CD4-positive, alpha-beta T cell (primary cell): ENCODE results near the gene TOLLIP. TPM values are rescaled to one million over a fixed set of nuclear protein-coding genes. Genes with fewer than 3 reads are reported as not detected.

Experiments used
- ATAC-seq: fragments of 200-7000 bp; cut with Tn5 transposase; one replicate; pipeline ENCODE4 v1.10.0; 2022; ENCODE audit warnings: mild to moderate bottlenecking; ENCODE audit not compliant: poor library complexity
- CTCF ChIA-PET: fragments of 350-600 bp; sonication (Branson Sonifier 250); formaldehyde crosslinking; loops from one replicate; lab custom pipeline; 2021; ENCODE audit warnings: antibody characterized with exemption, inconsistent platforms; lab: Charles Lee
- POLR2A ChIA-PET: fragments of 350-600 bp; sonication (Branson Sonifier 250); formaldehyde crosslinking; loops from one replicate; lab custom pipeline; 2021; ENCODE audit warnings: antibody characterized with exemption, inconsistent platforms; lab: Charles Lee
- DNase-seq, 14 experiments: peaks; one replicate each; pipeline ENCODE4 v3.0.0-alpha.2; 2013 to 2020; ENCODE audit warnings: mixed read lengths in 2 of 14
- H3K27ac ChIP-seq, 2 donors: one replicate each; pipeline versions ENCODE4 v1.5.1 to v1.7.0; 2013; ENCODE audit warnings: low read length in 2 of 2, low read depth in 1 of 2, mild to moderate bottlenecking in 1 of 2
- H3K27me3 ChIP-seq, 2 experiments: 1 replicate in 1 of 2; 2 replicates in 1 of 2; pipeline versions ENCODE4 v1.6.1 to v1.7.0; 2013; ENCODE audit warnings: low read length in 2 of 2, control low read depth in 1 of 2, mild to moderate bottlenecking in 1 of 2, moderate library complexity in 1 of 2; ENCODE audit not compliant: insufficient read depth in 2 of 2, control insufficient read depth in 1 of 2
- H3K36me3 ChIP-seq: one replicate; pipeline ENCODE4 v1.6.1; 2013; ENCODE audit warnings: low read length, control low read depth; ENCODE audit not compliant: insufficient read depth
- H3K4me1 ChIP-seq: one replicate; pipeline ENCODE4 v1.6.1; 2013; ENCODE audit warnings: low read length, control low read depth; ENCODE audit not compliant: insufficient read depth
- H3K4me3 ChIP-seq: one replicate; pipeline ENCODE4 v1.5.1; 2013; ENCODE audit warnings: mild to moderate bottlenecking, low read length, moderate library complexity
- H3K9me3 ChIP-seq, 2 experiments: 1 replicate in 1 of 2; 2 replicates in 1 of 2; pipeline versions ENCODE4 v1.6.1 to v1.7.0; 2013; ENCODE audit warnings: low read length in 2 of 2, mild to moderate bottlenecking in 2 of 2, control low read depth in 1 of 2, moderate library complexity in 1 of 2; ENCODE audit not compliant: control insufficient read depth in 1 of 2, insufficient read depth in 1 of 2
- H3K27ac Mint-ChIP-seq: one replicate; pipeline ENCODE4 v1.8.0; 2020; ENCODE audit warnings: mixed read lengths
- H3K27me3 Mint-ChIP-seq: one replicate; pipeline ENCODE4 v1.8.0; 2021; ENCODE audit warnings: mixed read lengths
- H3K36me3 Mint-ChIP-seq: one replicate; pipeline ENCODE4 v1.8.0; 2021; ENCODE audit warnings: low read depth, mixed read lengths
- H3K4me1 Mint-ChIP-seq: one replicate; pipeline ENCODE4 v1.8.0; 2021; ENCODE audit warnings: low read depth, mixed read lengths
- H3K4me3 Mint-ChIP-seq: one replicate; pipeline ENCODE4 v1.8.0; 2020; ENCODE audit warnings: mild to moderate bottlenecking, mixed read lengths
- H3K9me3 Mint-ChIP-seq: one replicate; pipeline ENCODE4 v1.8.0; 2020; ENCODE audit warnings: mixed read lengths
- intact Hi-C, 2 experiments: fragments of 100-400 bp; cut with DNase I in 1 of 2; cut with micrococcal nuclease in 1 of 2; formaldehyde crosslinking; loops; one replicate each; pipeline versions ENCODE4 v1.15.1 to v1.9.0; 2023 to 2025; cut with DNase I, micrococcal nuclease
- total RNA-seq, 174 experiments: library from RNA in 2 of 174; stranded (reverse) in 2 of 174; gene quantifications; one replicate each; pipeline ENCODE4 v1.2.3 and lab custom pipeline; 2021 to 2026
- TF ChIP-seq, protein P1 (sequence below): fragments of 200-600 bp; IDR thresholded peaks from one replicate; pipeline ENCODE4 v1.8.0; 2022; ENCODE audit warnings: antibody characterized with exemption, mild to moderate bottlenecking

The TOLLIP gene
- total RNA-seq, 2 experiments from 2014 or later, result 38.9 to 41.0 TPM

DNA sequence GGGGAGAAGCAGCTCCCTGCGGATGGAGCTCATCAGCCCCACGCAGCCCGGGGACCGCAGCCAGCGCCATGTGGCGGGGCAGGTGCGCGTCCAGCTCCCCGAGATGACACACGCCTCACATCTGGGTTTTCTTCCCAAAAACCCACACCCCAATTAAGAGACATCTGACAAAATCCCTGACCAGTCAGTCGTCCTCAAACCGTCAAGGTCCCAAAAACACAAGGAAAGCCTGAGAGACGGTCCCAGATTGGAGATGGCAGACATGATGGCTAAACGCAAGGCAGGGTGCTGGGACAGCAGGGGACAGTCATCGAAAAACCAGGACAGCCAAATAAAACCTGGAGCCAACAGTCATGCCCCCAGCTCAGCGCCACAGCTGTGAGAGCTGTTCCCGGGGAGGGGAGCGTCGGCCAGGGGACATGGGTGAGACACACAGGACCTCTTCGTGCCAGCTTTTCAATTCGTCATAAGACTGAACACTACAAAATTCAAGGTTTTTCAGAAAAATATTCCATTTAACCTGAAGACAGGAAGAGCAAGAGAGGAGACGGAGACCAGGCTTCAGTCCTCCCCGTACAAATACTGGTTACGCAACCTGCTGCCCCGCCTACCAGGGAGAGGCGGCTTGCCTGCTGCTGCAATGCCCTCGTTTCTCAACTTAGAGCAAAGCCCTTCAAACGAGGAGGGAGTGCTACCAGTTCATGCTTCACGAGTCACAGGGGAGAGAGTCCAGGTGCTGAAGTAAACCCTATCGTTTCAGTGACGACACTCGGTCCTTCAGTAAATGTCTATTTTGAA, 10.5 kb downstream of the TOLLIP start:
- no peaks in the 10 kb centered on the region for H3K27me3 ChIP-seq
- ChIA-PET POLR2A (no interaction called here), CTCF (no interaction called here)
- peaks cover 35% of the 10 kb centered on the region for H3K36me3 ChIP-seq
- Mint-ChIP-seq H3K9me3 (no peaks in the 10 kb centered on the region), H3K4me1 (peaks cover 10% of the 10 kb centered on the region), H3K4me3 (no peak overlapping the region), H3K27me3 (no peaks in the 10 kb centered on the region), H3K36me3 (no peaks in the 10 kb centered on the region), H3K27ac (no peak overlapping the region)
- ATAC-seq (no peak), DNase-seq (peak in 2 of 14 experiments; percentile 19 to 39)
- H3K4me3 ChIP-seq, result no peak overlapping the region
- H3K9me3 ChIP-seq, result no peaks in the 10 kb centered on the region
- H3K27ac ChIP-seq, result no peak overlapping the region
- intact Hi-C loops, result loop anchor here in 1 of 2 experiments (1.0 kb wide), 1 partner anchor 28 kb away; no protein-coding TSS in a partner anchor
- H3K4me1 ChIP-seq, result peaks cover 14% of the 10 kb centered on the region
- TF ChIP-seq, protein P1, sequence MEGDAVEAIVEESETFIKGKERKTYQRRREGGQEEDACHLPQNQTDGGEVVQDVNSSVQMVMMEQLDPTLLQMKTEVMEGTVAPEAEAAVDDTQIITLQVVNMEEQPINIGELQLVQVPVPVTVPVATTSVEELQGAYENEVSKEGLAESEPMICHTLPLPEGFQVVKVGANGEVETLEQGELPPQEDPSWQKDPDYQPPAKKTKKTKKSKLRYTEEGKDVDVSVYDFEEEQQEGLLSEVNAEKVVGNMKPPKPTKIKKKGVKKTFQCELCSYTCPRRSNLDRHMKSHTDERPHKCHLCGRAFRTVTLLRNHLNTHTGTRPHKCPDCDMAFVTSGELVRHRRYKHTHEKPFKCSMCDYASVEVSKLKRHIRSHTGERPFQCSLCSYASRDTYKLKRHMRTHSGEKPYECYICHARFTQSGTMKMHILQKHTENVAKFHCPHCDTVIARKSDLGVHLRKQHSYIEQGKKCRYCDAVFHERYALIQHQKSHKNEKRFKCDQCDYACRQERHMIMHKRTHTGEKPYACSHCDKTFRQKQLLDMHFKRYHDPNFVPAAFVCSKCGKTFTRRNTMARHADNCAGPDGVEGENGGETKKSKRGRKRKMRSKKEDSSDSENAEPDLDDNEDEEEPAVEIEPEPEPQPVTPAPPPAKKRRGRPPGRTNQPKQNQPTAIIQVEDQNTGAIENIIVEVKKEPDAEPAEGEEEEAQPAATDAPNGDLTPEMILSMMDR, result no peak

DNA sequence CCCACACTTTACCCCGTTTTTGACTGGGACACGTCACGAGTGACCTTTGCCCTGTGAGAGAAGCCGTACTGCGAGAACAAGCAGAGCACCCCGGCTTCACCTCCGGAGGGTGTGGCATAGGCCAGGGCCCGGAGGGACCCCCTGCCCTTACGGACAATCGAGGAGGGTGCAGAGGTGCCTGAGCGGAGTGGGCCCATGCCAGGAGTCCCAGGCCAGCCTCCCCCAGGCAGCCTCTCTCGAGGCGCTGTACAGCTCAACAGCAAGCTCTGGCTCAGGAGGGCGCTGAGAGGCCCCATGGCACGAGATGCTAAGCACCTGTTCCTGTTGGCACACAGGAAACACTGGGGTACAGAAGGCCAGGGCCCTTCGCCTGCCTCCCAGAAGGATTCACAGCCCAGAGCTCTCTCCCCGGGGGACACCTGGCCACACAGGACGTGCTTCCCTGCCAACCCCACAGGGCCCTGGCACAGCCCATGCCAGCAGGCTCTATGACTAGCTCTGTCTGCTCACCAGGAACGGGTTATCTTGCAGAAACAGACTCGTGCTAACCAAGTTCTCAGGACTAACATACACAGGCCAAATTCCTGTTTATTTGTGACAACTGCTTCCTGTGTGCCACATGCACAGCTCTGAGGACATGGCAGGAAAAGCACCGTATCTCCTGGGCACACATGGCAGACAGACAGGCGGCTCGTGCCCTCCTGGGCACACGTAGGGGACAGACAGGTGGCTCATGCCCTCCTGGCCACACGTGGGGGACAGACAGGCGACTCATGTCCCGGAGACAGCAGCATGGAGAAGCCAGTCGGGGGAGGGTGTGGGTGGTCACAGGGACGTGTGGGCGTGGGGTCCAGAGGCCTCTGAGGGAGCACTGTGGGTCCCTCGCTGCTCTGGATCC, 11.6 kb downstream of the TOLLIP start:
- Histone ChIP-seq H3K4me3 (no peak overlapping the region), H3K4me1 (peaks cover 14% of the 10 kb centered on the region), H3K36me3 (peaks cover 39% of the 10 kb centered on the region), H3K27ac (no peak overlapping the region), H3K9me3 (no peaks in the 10 kb centered on the region), H3K27me3 (no peaks in the 10 kb centered on the region)
- CTCF ChIA-PET, result no interaction called here
- no peak overlapping the region for H3K4me3 Mint-ChIP-seq
- peaks cover 4% of the 10 kb centered on the region for H3K4me1 Mint-ChIP-seq
- H3K27ac Mint-ChIP-seq, result no peak overlapping the region
- peak in 2 of 14 experiments; percentile 4 to 28 for DNase-seq
- intact Hi-C loops, result loop anchor here in 1 of 2 experiments (1.0 kb wide), 1 partner anchor 29 kb away; no protein-coding TSS in a partner anchor
- POLR2A ChIA-PET, result no interaction called here
- peaks cover 6% of the 10 kb centered on the region for H3K36me3 Mint-ChIP-seq
- no peak for ATAC-seq
- TF ChIP-seq, protein P1, result no peak
- no peaks in the 10 kb centered on the region for H3K9me3 Mint-ChIP-seq
- no peaks in the 10 kb centered on the region for H3K27me3 Mint-ChIP-seq

DNA sequence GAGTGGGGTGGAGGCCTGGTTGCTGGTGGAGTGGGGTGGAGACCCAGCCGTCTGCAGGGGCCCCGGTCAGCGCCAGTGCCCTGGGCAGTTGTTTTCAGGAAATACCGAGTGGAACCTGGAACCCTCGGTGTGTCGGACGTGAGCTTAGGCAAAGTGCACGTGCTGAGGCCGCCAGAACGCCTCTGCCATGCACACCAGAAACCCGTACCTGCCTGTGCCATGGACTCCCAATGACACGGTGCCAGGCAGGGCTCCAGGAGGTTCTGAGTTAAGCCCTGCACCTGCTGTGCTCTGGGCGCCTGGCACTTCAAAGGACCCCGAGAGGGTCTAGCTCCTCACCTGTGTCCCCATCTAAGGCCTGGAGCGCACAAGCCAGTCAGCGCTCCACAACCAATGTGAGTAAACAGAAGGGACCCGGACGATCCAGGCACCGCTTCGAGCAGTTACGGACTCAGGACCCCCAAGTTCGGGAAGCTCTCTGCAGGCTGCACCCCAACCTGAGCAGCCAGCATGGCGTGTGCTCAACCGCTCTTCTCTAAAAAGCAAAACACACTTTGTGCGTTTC, 12.3 kb downstream of the TOLLIP start:
- intact Hi-C loops, result no loop called here

More for the DNA sequence above, 12.3 kb downstream of the TOLLIP start:
- Histone ChIP-seq H3K9me3 (no peaks in the 10 kb centered on the region), H3K4me1 (peaks cover 7% of the 10 kb centered on the region), H3K36me3 (peaks cover 44% of the 10 kb centered on the region), H3K4me3 (no peak overlapping the region), H3K27ac (no peak overlapping the region), H3K27me3 (no peaks in the 10 kb centered on the region)
- TF ChIP-seq, protein P1, result no peak
- Mint-ChIP-seq H3K27me3 (no peaks in the 10 kb centered on the region), H3K36me3 (peaks cover 13% of the 10 kb centered on the region), H3K4me3 (no peak overlapping the region), H3K4me1 (peaks cover 4% of the 10 kb centered on the region), H3K27ac (no peak overlapping the region), H3K9me3 (no peaks in the 10 kb centered on the region)
- ChIA-PET CTCF (no interaction called here), POLR2A (no interaction called here)
- DNase-seq (peak in 1 of 14 experiments; percentile 28), ATAC-seq (no peak)
